Neuronal stem cell (in vitro differentiated cells): ENCODE measurements around the gene SPACA4.

Experiments used
- DNase-seq: peaks from one replicate; pipeline ENCODE4 v3.0.0-alpha.2; 2013; ENCODE audit warnings: low spot score
- H2AFZ ChIP-seq: one replicate; pipeline ENCODE4 v1.6.1; 2013; ENCODE audit warnings: mild to moderate bottlenecking, low read length, inconsistent platforms
- H2AK5ac ChIP-seq: 2 replicates; pipeline ENCODE4 v1.6.1; 2013; ENCODE audit warnings: low read depth, mild to moderate bottlenecking, inconsistent platforms, low read length, moderate library complexity, mixed read lengths
- H2BK120ac ChIP-seq: 2 replicates; pipeline ENCODE4 v1.6.1; 2013; ENCODE audit warnings: low read depth, mild to moderate bottlenecking, inconsistent platforms, low read length, moderate library complexity, mixed read lengths
- H2BK12ac ChIP-seq: one replicate; pipeline ENCODE4 v1.6.1; 2013; ENCODE audit warnings: low read length, inconsistent platforms
- H2BK15ac ChIP-seq: 2 replicates; pipeline ENCODE4 v1.6.1; 2013; ENCODE audit warnings: mild to moderate bottlenecking, low read length, inconsistent platforms, mixed read lengths
- H2BK5ac ChIP-seq: one replicate; pipeline ENCODE4 v1.6.1; 2013; ENCODE audit warnings: inconsistent platforms, mild to moderate bottlenecking, low read length, moderate library complexity
- H3K14ac ChIP-seq: one replicate; pipeline ENCODE4 v1.6.1; 2013; ENCODE audit warnings: low read length, inconsistent platforms
- H3K18ac ChIP-seq: 2 replicates; pipeline ENCODE4 v1.6.1; 2013; ENCODE audit warnings: low read length, inconsistent platforms
- H3K23ac ChIP-seq: 2 replicates; pipeline ENCODE4 v1.6.1; 2013; ENCODE audit warnings: low read depth, mild to moderate bottlenecking, mixed read lengths, low read length, inconsistent platforms; ENCODE audit not compliant: poor library complexity
- H3K27ac ChIP-seq: replicated peaks from 3 replicates; pipeline ENCODE4 v1.5.1; 2013; ENCODE audit warnings: low read length, inconsistent platforms
- H3K27me3 ChIP-seq, 3 experiments: 2 replicates each; pipeline ENCODE4 v1.6.1; 2013; ENCODE audit warnings: low read length in 3 of 3, mild to moderate bottlenecking in 2 of 3, inconsistent platforms in 1 of 3, low read depth in 1 of 3, mixed read lengths in 1 of 3, moderate library complexity in 1 of 3; ENCODE audit not compliant: control insufficient read depth in 3 of 3, insufficient read depth in 3 of 3
- H3K36me3 ChIP-seq, 2 donors: replicated peaks in 1 of 2; 2 replicates each; pipeline ENCODE4 v1.6.1; 2013; ENCODE audit warnings: low read length in 2 of 2; ENCODE audit not compliant: control insufficient read depth in 2 of 2, insufficient read depth in 2 of 2
- H3K4ac ChIP-seq: 2 replicates; pipeline ENCODE4 v1.6.1; 2013; ENCODE audit warnings: inconsistent platforms, mild to moderate bottlenecking, low read length, moderate library complexity
- H3K4me1 ChIP-seq, 2 donors: 1 replicate in 1 of 2; 2 replicates in 1 of 2; pipeline ENCODE4 v1.6.1; 2013; ENCODE audit warnings: low read length in 2 of 2, low read depth in 1 of 2; ENCODE audit not compliant: control insufficient read depth in 2 of 2, insufficient read depth in 1 of 2
- H3K4me2 ChIP-seq: one replicate; pipeline ENCODE4 v1.6.1; 2013; ENCODE audit warnings: mild to moderate bottlenecking, low read length, inconsistent platforms; ENCODE audit not compliant: insufficient read depth, poor library complexity, severe bottlenecking
- H3K4me3 ChIP-seq, 2 donors: 2 replicates each; pipeline ENCODE4 v1.5.1; 2013; ENCODE audit warnings: low read length in 2 of 2, mild to moderate bottlenecking in 2 of 2, inconsistent platforms in 1 of 2, moderate library complexity in 1 of 2
- H3K79me1 ChIP-seq: one replicate; pipeline ENCODE4 v1.6.1; 2013; ENCODE audit warnings: low read depth, mild to moderate bottlenecking, inconsistent platforms, low read length, moderate library complexity
- H3K9ac ChIP-seq: one replicate; pipeline ENCODE4 v1.6.1; 2013; ENCODE audit warnings: mild to moderate bottlenecking, low read depth, low read length, inconsistent platforms; ENCODE audit not compliant: poor library complexity
- H3K9me3 ChIP-seq, 2 donors: replicated peaks in 1 of 2; 2 replicates each; pipeline versions ENCODE3 to v1.6.1; 2013; ENCODE audit warnings: low read length in 2 of 2, mild to moderate bottlenecking in 2 of 2, inconsistent platforms in 1 of 2, low read depth in 1 of 2, mixed read lengths in 1 of 2, moderate library complexity in 1 of 2; ENCODE audit not compliant: control insufficient read depth in 2 of 2, insufficient read depth in 1 of 2
- H4K8ac ChIP-seq: one replicate; pipeline ENCODE4 v1.6.1; 2013; ENCODE audit warnings: low read depth, mild to moderate bottlenecking, inconsistent platforms, low read length, moderate library complexity
- H4K91ac ChIP-seq: one replicate; pipeline ENCODE4 v1.6.1; 2013; ENCODE audit warnings: low read length, low read depth, mild to moderate bottlenecking, inconsistent platforms; ENCODE audit not compliant: poor library complexity
- WGBS, 2 donors: extraction: QIAGEN DNeasy Blood & Tissue Kit; methylation state at CpG; one replicate each; pipeline ENCODE4 v1.1.7; 2013; ENCODE audit warnings: missing lambda C conversion rate in 2 of 2, mixed read lengths in 1 of 2; ENCODE audit not compliant: insufficient read length in 2 of 2, insufficient replicate concordance in 1 of 2; ENCODE audit errors: extremely low coverage in 2 of 2; 5-methylcytosine and 5-hydroxymethylcytosine counted together

SPACA4 gene

DNA sequence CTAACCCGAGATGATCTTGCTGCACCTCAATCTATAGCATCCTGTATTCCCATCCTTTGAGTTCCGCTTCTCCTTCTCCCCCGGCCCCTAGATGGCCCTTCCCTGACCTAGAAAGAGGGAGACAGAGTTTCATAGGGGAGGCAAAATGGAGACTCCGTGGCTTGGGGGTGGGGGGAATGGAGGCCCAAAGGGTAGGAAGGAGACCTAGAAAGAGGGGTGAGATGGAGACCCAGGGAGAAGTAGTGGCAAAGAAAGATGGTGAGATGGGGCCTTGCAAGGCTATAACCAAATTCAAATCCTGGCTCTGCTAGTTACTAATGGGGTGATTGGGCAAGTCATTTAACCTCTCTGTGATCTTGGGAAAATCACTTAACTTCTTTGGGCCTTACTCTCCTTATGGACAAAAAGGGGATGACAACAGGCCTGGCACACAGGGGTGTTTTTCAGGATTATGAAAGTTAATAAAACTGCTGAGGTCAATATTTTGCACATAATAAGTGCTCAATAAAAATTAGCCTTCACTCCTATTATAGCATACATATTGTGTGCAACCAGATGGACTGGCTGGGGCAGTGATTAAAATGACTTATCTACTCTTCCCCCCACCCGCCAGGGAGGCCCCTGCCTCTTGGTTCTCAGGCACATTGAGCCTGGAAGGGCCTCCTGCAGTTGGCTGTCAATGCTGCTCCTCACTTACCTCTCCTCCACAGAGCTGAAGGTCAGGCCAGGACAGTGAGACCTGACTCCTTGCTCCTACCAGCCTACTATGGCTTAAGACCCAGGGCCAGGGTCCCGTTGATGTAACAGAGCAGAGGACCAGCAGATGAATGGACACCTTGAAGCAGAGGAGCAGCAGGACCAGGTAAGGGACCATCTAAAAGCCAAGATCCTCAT, 13.4 kb downstream of the SPACA4 start:
- Histone ChIP-seq H2BK12ac (no peak overlapping the region), H2AK5ac (peak overlapping the region; percentile 76), H3K18ac (peak overlapping the region; percentile 81), H2BK15ac (peak overlapping the region; percentile 46), H4K91ac (no peak overlapping the region), H3K23ac (no peak overlapping the region), H3K4me1 (peaks cover 15 to 19% of the 10 kb centered on the region in 2 donors), H3K14ac (peak overlapping the region; percentile 9), H3K79me1 (peaks cover 14% of the 10 kb centered on the region), H3K27me3 (no peaks in the 10 kb centered on the region), H3K4ac (no peak overlapping the region), H3K9me3 (no peaks in the 10 kb centered on the region), H2BK5ac (peak overlapping the region; percentile 15), H2AFZ (peak overlapping the region; percentile 84), H3K36me3 (peaks cover 27 to 35% of the 10 kb centered on the region in 2 donors), H2BK120ac (no peak overlapping the region), H3K4me2 (peak overlapping the region; percentile 50), H4K8ac (no peak overlapping the region), H3K9ac (peak overlapping the region; percentile 17), H3K27ac (peak overlapping the region; percentile 31), H3K4me3 (peak overlapping the region; percentile 75 to 80)
- WGBS, 2 donors, result no CpG with 5 or more reads among the region's 6 CpGs
- no peak for DNase-seq

DNA sequence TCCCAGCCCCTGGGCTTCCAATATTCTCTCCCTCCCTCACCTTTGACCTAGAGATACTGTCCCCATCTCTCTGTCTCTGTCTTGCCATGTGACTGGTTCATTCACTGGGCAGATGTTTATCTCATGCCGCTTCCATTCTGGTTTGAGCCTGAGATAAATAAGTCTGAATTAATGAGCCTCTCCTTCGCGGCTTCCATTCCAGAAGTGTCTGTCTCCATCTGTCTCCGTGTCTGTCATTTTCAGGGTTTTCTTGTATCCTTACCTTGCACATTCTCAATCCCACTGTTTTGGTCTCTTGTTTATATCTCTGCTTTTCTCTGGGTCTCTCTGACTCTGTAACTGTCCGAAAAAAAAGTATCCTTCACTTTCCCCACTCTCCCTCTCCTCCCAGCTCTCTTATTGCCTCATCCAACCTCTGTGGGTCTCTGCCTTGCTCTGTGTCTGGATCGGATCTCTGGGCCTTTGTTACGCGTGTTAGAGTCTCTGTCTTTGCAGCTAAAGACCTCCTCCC, 17.1 kb downstream of the SPACA4 start:
- Histone ChIP-seq H3K27ac (peak overlapping the region; percentile 74), H2BK12ac (no peak overlapping the region), H3K14ac (no peak overlapping the region), H3K79me1 (peaks cover 8% of the 10 kb centered on the region), H3K9ac (no peak overlapping the region), H3K4me3 (peak overlapping the region in 1 of 2 donors; percentile 51), H2AK5ac (no peak overlapping the region), H2BK5ac (no peak overlapping the region), H3K4me1 (peaks cover 5 to 13% of the 10 kb centered on the region in 2 donors), H2AFZ (peak overlapping the region; percentile 75), H2BK120ac (no peak overlapping the region), H3K27me3 (no peaks in the 10 kb centered on the region), H3K9me3 (no peaks in the 10 kb centered on the region), H2BK15ac (no peak overlapping the region), H3K4me2 (peak overlapping the region; percentile 30), H4K91ac (no peak overlapping the region), H3K18ac (no peak overlapping the region), H3K36me3 (peaks cover 2 to 26% of the 10 kb centered on the region in 2 donors), H4K8ac (no peak overlapping the region), H3K4ac (no peak overlapping the region), H3K23ac (no peak overlapping the region)
- DNase-seq, result no peak
- no CpG with 5 or more reads among the region's 8 CpGs for WGBS, 2 donors

DNA sequence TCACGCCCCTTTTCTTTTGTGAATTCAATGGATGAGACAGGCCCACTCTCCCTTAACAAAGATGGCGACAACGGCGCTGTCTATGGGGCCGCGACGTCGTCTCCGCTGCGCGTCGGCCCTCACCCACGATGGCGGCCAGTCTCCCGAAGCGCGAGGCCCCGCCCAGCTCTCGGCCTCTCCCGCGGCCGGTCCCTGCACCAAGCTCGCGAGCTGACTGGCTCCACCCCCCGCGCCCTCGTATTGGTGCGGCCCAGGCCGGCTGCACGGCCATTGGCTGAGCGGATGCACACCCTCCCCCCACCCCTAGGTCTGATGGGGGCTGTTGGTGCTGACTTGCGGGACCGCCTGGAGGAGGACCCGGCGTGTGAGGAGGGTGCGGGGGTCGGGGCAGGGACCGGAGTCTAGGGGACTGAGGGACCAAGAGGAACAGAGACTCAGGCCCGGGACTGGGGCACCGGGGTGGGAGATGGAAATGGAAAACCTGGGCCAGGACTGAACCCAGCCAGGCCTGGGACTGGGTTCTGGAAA, 17.6 kb downstream of the SPACA4 start:
- peak overlapping the region; percentile 95 for H2AK5ac ChIP-seq
- H3K4me1 ChIP-seq, result peaks cover 5 to 13% of the 10 kb centered on the region in 2 donors
- H4K91ac ChIP-seq, result no peak overlapping the region
- peak overlapping the region; percentile 49 for H2BK120ac ChIP-seq
- peak overlapping the region; percentile 98 for H2BK5ac ChIP-seq
- DNase-seq, result peak; percentile 97
- H3K36me3 ChIP-seq, result peaks cover 2 to 31% of the 10 kb centered on the region in 2 donors
- H2BK12ac ChIP-seq, result peak overlapping the region; percentile 30
- no peak overlapping the region for H4K8ac ChIP-seq
- no peak overlapping the region for H3K14ac ChIP-seq
- no peaks in the 10 kb centered on the region for H3K9me3 ChIP-seq
- H3K79me1 ChIP-seq, result peaks cover 8% of the 10 kb centered on the region
- H3K4me3 ChIP-seq, result peak overlapping the region; percentile 55 to 80
- peak overlapping the region; percentile 99 for H2BK15ac ChIP-seq
- peak overlapping the region; percentile 92 for H3K9ac ChIP-seq
- H3K27me3 ChIP-seq, result no peaks in the 10 kb centered on the region
- peak overlapping the region; percentile 77 for H3K4ac ChIP-seq
- H3K27ac ChIP-seq, result peak overlapping the region; percentile 76
- H3K18ac ChIP-seq, result peak overlapping the region; percentile 93
- H3K4me2 ChIP-seq, result peak overlapping the region; percentile 91
- WGBS, 2 donors, result no CpG with 5 or more reads among the region's 40 CpGs
- H3K23ac ChIP-seq, result peak overlapping the region; percentile 94
- peak overlapping the region; percentile 75 for H2AFZ ChIP-seq
